ENCODE measurements around the gene KIAA0232.

The KIAA0232 gene, protein sequence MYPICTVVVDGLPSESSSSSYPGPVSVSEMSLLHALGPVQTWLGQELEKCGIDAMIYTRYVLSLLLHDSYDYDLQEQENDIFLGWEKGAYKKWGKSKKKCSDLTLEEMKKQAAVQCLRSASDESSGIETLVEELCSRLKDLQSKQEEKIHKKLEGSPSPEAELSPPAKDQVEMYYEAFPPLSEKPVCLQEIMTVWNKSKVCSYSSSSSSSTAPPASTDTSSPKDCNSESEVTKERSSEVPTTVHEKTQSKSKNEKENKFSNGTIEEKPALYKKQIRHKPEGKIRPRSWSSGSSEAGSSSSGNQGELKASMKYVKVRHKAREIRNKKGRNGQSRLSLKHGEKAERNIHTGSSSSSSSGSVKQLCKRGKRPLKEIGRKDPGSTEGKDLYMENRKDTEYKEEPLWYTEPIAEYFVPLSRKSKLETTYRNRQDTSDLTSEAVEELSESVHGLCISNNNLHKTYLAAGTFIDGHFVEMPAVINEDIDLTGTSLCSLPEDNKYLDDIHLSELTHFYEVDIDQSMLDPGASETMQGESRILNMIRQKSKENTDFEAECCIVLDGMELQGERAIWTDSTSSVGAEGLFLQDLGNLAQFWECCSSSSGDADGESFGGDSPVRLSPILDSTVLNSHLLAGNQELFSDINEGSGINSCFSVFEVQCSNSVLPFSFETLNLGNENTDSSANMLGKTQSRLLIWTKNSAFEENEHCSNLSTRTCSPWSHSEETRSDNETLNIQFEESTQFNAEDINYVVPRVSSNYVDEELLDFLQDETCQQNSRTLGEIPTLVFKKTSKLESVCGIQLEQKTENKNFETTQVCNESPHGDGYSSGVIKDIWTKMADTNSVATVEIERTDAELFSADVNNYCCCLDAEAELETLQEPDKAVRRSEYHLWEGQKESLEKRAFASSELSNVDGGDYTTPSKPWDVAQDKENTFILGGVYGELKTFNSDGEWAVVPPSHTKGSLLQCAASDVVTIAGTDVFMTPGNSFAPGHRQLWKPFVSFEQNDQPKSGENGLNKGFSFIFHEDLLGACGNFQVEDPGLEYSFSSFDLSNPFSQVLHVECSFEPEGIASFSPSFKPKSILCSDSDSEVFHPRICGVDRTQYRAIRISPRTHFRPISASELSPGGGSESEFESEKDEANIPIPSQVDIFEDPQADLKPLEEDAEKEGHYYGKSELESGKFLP (N-terminal part only)

DNA sequence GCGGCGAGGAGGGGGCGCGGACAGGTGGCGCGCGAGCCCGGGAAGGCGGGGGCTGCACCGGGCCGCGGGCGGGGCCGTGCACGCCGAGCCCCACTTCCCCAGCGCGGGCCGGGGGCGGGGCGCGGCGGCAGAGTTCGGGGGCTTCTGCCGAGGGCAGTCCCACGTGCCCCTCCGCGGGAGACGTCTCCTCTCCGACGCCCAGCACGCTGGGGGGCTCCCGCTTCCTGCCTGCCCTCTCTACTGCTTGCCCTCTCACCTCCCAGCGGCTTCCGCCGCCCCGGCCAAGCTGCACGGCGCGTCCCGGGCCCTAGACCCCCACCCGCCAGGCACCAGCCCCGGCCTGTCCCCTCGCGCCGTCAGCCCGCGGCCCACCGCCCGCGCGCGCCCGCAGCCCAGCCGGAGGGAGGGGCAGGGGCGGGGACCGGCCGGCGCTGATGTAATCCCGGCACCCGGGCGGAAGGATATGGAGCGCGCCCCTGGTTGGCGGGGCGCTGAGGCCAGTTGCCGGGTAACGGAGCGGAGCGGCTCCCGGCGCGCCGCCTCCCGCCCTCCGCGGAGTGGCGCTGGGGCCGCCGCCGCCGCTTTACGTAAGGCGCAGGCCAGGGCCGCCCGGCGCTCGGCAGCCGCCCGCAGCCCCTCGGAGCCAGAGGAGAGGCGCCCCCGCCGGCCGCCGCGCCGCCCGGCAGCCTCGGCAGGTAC lies at the start of gene KIAA0232:
Gene KIAA0232, plus strand, starts transcription at position 581 of the 699 bp plus-strand sequence. CDS start 41,727 bp downstream, outside the sequence.
- DNase-seq (ENCODE audit: low read depth in 2 of 2), result peak; percentile 85

DNA sequence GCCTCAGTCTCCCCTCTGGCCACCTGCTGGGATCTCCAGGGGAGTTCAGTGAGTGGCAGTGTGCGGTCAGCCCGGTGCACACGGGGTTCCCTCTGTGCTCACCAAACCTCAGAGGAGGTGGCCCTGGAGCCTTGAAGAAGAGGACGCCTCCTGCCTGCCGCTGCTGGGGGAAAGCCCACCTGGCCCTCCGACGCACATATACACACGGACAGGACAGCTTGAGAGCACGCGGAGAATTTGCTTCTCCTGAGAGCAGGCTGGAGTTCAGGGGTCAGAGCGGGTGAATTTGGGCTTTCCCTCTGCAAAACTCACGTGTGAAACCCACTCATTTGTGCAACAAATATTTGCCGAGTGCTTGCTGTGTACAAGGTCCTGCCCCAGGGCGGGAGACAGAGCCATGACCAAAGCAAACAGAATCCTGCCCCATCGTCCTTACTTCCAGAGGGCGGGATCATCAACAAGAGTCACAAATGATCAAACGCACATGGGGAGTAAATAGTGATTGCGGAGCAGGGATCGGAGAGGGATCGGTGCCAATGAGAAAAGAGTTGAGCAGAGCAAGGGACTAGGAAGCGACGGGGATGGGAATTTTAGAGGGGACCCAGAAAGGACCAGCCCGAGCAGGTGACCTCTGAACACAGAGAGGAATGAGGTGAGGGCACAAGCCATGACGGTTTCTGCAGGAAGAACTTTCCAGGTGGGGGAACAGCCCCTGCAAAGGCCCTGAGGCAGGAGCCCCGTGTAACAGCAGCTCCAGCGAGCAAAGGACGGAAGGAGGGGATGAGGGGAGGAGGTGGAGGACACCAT lies 49.0 kb upstream of the KIAA0232 start:
- DNase-seq (ENCODE audit: low read depth in 2 of 2), result no peak

DNA sequence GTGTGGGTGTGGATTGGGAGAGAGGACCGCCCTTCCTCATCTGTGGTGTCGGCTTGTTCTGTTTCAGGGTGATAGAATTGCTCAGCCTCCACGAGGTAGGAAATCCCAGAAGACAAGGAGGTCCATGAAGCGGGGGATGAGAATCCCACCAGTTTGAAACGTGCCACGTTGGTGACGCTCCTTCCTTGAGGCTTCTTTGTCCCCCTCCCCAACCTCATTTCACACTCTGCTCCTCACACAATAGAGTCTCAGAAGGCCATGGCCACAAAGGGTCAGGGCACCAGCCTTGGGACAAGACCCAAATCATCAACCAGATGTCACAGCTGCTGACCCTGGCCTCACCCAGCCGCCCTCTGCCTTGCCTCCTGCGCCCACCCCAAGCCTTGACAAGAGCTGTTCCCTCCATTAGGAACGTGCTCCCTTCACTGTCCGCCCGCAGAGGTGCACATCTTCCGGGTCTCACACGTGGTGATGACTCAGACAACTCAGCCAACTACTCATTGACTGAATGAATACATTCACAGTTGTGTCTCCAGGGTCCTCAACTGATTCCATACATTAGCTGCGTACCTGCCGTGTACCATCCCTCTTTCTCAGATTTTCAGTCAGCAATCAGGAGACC lies 48.3 kb upstream of the KIAA0232 start:
- DNase-seq (ENCODE audit: low read depth in 2 of 2), result no peak

DNA sequence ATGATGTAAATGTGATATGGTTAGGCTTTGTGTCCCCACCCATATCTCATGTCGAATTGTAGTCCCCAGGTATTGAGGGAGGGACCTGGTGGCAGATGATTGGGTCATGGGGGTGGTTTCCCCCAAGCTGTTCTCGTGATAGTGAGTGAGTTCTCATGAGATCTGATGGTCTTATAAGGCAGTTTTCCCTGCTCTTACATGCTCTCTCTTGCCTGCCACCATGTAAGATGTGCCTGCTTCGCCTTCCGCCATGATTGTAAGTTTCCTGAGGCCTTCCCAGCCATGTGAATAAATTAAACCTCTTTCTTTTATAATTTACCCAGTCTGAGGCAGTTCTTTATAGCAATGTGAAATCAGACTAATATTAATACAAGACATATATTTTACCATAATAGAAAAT lies 42.6 kb upstream of the KIAA0232 start:
- no peak for DNase-seq (ENCODE audit: low read depth in 2 of 2)

DNA sequence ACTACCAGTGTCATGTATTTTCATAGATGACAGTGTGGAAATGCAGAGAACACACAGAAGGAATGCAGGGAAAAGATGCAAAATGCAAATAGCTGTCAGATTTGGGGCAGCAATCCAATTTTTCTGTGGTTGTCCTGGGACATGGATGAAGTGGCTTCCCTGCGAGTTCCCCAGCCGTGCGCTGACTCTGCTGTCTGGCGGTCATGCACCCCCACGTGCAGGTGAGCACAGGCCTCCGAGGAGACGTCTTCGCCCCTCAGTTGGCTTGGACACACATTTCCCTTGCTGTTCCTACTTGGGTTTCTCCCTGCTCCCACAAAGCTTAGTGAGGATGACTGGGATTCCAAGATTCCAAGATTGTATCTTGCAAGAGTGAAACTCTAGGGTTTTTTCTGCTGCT lies 42.2 kb upstream of the KIAA0232 start:
- no peak for DNase-seq (ENCODE audit: low read depth in 2 of 2)

DNA sequence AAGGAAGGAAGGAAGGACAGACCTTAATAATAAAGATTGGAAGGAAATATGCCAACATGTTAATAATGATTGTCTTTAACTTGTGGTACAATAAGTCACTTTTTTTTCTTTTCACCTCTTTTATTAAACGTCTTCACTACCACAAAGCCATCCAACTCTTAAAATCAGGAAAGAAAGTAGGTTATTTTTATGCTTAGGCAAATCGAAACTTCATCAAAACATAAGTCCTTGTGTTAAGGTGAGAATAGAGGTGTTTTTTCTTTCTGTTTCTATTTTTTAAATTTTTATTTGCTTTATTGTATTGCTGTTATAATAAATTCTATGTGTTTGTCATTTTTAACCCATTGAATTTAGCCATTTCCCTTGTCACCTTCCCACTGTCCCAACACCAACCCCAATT lies 40.0 kb upstream of the KIAA0232 start:
- DNase-seq (ENCODE audit: low read depth in 2 of 2), result no peak

DNA sequence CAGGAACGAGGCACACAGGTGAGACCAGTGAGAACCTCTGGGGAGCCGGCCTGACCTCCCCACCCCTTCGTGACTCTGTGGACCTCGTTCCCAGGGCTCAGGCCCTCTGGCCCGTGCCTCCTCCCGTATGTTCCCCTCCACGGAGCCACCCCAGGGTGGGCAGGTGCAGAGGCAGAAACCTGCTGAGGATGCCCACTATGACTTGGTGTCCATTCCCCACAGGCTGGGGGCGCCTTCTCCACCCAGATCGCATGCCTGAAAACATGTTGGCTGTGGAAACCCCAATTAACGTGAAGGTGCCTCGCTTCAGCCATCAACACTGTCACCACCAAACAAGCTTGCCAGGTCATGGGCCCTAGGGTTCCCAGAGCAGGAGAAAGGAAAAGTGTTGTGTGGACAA lies 39.5 kb upstream of the KIAA0232 start:
- no peak for DNase-seq (ENCODE audit: low read depth in 2 of 2)

DNA sequence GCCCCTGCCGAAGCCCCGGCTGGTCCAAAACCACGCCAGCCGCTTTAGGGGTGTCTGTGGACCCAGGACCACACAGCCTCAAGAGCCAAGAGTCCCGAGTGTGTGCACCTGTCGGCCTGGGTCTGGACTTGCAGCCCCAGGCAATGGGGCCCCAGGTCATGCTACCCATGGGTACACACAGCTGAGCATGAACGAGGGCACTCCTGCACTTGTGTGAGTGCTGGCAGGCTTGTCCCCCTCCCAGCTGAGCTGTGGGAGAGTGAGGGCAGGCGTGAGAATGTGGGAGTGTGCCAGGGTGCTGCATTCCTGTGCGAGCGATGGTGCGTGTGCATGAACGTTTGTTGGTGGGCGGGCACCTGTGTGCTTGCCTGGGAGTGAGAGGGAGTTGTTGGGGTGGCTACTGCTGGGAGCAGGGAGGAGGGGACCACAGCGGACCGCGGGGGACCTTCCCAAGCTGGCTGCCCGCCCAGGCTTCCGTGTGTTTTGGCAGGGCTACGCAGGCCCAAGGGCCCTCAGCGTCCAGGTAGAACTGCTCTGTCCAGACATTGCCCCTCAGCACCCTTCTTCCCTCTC lies 35.7 kb upstream of the KIAA0232 start:
- no peak for DNase-seq (ENCODE audit: low read depth in 2 of 2)

DNA sequence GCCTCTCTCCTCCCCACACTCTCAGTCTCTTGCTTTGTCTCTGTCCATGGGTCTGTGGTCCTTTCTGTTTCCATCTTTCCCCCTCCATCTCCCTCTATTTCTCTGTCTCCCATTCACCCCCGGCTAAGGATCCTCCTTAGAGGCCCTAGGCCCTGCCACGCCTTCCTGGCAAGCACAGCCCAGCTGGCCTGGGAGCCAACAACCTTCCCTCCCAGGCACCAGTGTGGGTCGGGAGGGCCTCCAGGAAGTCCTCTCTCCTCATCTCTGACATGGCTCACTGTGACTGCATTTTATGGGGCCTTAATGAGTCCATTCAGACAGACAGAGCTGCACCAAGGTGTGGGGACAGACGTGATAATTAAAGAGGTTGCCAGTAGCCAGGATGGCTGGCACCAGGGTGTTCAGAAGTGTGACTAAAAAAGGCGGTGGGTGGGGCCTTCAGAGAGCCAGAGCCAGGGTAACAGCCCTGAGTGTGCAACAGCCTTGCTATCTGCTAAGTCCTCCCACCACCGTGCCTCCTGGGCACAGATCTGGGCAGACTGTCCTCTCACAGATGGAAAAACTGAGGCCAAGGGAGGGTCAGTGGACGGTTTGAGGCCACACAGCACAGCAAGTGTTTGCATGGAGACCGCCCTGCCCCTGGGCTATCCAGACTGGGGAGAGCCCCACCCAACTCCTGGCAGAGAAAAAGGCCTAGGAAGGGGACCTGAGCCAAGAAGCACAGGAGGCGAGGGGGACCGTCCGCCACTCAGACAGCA lies 35.1 kb upstream of the KIAA0232 start:
- DNase-seq (ENCODE audit: low read depth in 2 of 2), result no peak

DNA sequence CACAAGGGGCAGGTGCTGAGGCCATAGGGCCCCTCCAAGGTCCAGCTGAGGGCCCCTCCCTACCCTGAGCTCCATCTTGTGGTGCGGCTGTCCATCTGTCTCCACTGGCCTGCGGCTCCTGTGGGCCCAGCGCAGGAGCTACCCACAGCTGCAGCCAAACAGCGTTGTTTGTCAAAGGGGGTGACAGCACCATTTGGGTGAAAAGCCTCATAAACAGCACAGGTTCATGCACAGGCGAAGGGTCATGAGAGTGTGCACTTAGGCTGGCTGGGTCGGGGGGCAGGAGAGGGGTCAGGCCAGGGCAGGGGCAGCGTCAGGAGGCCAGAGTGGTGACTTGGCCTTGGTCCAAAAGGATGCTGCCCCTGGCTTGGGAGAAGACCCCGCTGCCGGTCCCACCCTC lies 34.2 kb upstream of the KIAA0232 start:
- DNase-seq (ENCODE audit: low read depth in 2 of 2), result no peak

DNA sequence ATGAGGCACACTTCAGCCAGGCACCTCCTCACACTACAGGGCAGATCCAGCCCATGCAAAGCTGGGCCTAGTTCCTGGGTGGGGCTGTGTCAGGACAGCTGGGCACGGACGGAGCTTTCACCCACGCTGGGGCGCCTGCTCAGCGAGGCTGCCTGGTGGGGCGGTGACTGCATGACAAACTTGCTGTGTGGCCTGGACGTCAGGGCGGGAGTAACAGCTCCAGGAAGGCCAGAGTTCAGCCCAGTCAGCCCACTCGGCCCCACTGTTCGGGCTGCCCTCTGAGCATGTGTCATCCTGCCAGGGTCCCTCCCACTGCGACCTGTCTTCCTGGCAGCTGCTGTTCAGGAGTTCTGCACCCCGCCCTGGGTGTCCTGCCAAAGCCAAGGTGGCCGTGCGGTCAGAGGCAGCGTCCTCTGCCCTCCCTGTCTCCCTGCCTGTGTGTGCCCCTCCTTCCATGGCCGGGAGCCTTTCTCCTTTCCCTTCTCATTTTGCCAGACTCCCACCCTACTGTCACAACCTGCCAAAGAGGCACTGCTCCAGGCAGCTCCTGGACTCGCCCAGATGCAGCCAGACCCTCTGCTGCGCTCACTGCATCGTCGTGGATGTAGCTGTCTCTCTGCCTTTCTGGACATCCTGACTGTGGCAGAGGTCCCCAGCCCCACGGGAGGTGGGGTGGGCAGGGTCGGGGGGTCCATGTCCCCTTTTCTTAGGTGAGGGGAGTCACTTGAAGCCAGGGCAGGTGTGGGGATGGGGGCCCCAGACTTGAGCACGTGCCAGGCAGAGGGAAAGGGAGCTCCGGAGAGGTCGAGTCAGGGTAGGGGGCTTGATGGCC lies 33.0 kb upstream of the KIAA0232 start:
- DNase-seq (ENCODE audit: low read depth in 2 of 2), result no peak

DNA sequence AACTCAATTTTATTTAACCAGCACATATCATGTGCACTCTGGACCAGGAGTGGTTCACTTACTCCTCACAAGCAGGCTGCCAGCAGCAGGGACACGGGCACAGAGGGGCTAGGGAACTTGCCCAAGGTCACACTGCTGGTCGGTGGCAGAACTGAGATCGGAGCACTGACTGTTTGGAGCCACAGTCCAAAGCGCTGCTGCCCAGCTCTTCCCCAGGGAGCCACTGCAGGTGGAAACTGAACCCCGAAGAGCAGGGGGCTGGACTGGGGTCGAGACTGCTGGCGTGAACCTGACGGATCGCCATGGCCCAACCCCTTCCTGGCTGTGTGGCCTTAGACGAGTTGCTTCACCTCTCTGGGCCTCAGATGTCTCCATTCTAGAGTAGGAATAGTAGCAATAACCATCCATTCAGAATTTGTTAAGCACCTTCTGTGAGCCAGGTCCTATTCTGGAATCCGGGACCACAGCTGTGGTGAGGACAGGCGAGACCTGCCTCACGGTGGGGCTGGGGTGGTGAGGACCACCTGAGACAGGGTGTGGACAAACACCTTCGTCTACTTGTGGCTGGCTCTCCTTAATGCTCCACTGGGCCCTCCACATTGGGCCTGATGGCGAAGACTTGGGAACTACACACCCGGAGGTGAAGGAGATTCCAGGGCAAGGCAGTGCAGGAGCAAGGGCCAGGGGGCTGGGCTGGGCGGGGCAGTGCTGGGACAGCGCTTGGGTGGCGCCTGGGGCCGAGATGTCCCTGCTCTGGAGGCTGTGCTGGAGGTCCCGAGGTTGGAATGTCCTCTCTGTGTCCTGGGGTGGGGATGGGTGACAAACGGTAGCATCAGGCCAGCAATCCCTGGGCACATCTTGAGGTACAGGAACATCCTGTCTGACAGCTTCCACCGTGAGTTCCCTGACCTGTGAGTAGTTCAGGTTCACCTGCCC lies 32.0 kb upstream of the KIAA0232 start:
- no peak for DNase-seq (ENCODE audit: low read depth in 2 of 2)

DNA sequence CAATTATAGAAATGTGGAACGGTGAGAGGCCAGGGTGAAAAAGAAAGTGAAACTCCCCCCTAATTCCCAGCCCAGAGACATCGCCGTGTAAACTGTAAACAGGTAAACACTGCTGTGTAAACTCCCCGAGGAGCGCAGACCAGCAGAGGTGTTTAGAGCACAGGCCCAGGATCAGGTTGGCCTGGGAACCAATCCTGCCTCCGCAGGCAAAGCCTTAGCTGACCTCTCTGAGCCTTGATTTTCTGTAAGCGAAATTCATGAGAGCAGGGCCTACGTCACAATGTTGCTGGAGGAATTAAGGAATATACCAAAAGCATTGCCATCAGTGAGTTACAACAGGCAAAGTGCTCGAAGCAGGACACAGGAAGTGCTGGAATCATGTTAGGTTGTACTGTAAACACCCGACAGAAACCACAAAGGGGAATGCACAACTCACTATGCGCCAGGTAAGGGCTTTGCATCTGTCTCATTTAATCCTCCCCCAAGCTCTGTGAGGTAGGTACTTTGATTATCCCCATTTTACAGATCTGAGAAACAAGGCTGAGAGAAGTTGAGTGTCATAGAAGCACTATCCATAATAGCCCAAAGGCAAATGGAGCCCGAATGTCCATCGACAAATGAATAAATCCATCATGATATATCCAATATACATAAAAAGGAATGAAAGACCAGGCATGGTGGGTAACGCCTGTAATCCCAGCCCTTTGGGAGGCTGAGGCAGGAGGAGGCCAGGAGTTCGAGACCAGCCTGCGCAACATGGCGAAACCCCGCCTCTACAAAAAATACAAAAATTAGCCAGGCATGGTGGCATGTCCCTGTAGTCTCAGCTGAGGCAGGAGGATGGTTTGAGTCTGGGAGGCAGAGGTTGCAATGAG lies 30.7 kb upstream of the KIAA0232 start:
- no peak for DNase-seq (ENCODE audit: low read depth in 2 of 2)

DNA sequence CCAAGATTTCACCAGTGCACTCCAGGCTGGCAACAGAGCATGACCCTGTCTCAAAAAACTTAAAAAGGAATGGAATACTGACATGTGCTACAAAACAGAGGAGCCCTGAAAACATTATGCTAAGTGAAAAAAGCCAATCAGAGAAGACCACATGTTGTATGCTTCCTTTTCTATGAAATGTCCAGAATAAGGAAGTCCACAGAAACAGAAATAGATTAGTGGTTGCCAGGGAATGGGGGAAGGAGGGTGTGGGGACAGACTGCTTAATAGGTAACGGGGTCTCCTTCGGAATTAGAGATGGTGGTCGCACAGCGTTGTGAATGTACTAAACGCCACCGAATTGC lies 30.1 kb upstream of the KIAA0232 start:
- no peak for DNase-seq (ENCODE audit: low read depth in 2 of 2)

DNA sequence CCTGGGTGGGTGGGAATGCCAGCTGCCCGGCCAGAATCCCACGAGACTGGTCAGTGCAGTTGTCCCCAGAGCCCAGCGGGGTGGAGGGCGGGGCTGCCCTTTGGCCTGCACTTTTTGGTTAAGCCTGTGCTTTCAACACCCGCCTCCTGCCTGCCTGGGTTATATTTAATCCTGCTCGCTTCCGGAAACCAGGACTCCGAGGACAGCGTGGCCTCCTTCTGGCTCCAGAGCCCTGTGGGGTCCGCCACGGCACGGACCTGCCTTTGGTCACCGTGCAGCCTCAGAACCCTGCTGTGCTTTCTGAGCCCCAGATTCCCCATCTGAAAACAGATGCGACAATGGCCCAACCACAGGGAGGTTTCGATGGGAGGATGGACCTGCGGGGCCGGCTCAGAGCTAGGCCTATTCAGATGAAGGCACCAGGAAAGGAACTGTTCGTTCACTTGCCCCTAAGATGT lies 29.4 kb upstream of the KIAA0232 start:
- DNase-seq (ENCODE audit: low read depth in 2 of 2), result no peak

DNA sequence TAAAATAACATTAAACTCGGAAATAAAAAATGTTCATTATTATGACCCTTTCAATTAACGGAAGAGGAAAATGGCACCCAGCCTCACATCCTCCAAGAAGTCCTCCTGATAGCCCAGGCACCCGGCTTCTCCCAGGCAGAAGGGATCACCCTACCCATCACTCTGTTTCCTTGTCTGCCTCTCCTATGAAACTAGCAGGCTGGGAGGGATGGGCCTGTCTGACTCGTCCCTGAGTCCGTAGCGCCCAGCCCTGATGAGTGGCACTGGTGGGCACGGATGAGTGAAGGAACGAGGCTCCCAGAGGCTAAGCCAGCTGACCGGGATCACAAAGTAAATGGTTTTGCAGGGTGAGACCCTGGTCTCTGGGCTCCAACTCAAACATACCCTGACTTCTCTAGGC lies 28.6 kb upstream of the KIAA0232 start:
- DNase-seq (ENCODE audit: low read depth in 2 of 2), result no peak
